Common myeloid progenitor, CD34-positive (primary cell): Measurements from ENCODE around the gene ZER1.

ENCODE experiments used
- CTCF ChIA-PET: fragments of 350-600 bp; sonication (Branson Sonifier 250); formaldehyde crosslinking; loops from one replicate; lab custom pipeline; 2021; ENCODE audit warnings: antibody characterized with exemption; lab: Charles Lee
- POLR2A ChIA-PET: fragments of 350-600 bp; sonication (Branson Sonifier 250); formaldehyde crosslinking; loops from one replicate; lab custom pipeline; 2021; ENCODE audit warnings: antibody characterized with exemption; lab: Charles Lee
- DNase-seq, 3 donors: peaks; one replicate each; pipeline versions ENCODE4 v3.0.0 to v3.0.0-alpha.2; 2013
- H3K27ac ChIP-seq, 2 experiments: 1 replicate in 1 of 2; 2 replicates in 1 of 2; pipeline ENCODE4 v1.7.0; 2013; ENCODE audit warnings: inconsistent platforms in 2 of 2, low read length in 2 of 2, mild to moderate bottlenecking in 2 of 2, low read depth in 1 of 2, moderate library complexity in 1 of 2; ENCODE audit not compliant: severe bottlenecking in 2 of 2, insufficient read depth in 1 of 2, poor library complexity in 1 of 2
- H3K27me3 ChIP-seq, 5 experiments: replicated peaks in 2 of 5; 1 replicate in 3 of 5; 2 replicates in 2 of 5; pipeline versions ENCODE4 v1.6.1 to v1.7.0; 2013; ENCODE audit warnings: low read length in 4 of 5, mild to moderate bottlenecking in 2 of 5, moderate library complexity in 2 of 5, inconsistent platforms in 1 of 5; ENCODE audit not compliant: insufficient read depth in 5 of 5, control insufficient read depth in 4 of 5
- H3K36me3 ChIP-seq, 4 experiments: 1 replicate in 2 of 4; 2 replicates in 2 of 4; pipeline versions ENCODE4 v1.6.1 to v1.7.0; 2013; ENCODE audit warnings: low read length in 3 of 4, control low read depth in 1 of 4, mild to moderate bottlenecking in 1 of 4; ENCODE audit not compliant: control insufficient read depth in 4 of 4, insufficient read depth in 4 of 4
- H3K4me1 ChIP-seq, 4 experiments: 1 replicate in 3 of 4; 2 replicates in 1 of 4; pipeline versions ENCODE4 v1.6.1 to v1.7.1; 2013; ENCODE audit warnings: low read length in 3 of 4, mild to moderate bottlenecking in 3 of 4, control low read depth in 1 of 4, inconsistent platforms in 1 of 4, moderate library complexity in 1 of 4; ENCODE audit not compliant: control insufficient read depth in 4 of 4, insufficient read depth in 4 of 4; ENCODE audit errors: control extremely low read depth in 1 of 4
- H3K4me3 ChIP-seq, 7 experiments: 1 replicate in 4 of 7; 2 replicates in 3 of 7; pipeline versions ENCODE4 v1.5.1 to v1.7.0; 2013; ENCODE audit warnings: mild to moderate bottlenecking in 7 of 7, low read length in 6 of 7, moderate library complexity in 6 of 7, inconsistent platforms in 2 of 7, low read depth in 2 of 7, control low read depth in 1 of 7; ENCODE audit not compliant: insufficient read depth in 4 of 7, control insufficient read depth in 1 of 7; ENCODE audit errors: extremely low read depth in 1 of 7
- H3K9me3 ChIP-seq, 5 experiments: 1 replicate in 4 of 5; 2 replicates in 1 of 5; pipeline versions ENCODE4 v1.6.1 to v1.7.1; 2013; ENCODE audit warnings: low read length in 4 of 5, mild to moderate bottlenecking in 2 of 5, inconsistent platforms in 1 of 5, low read depth in 1 of 5, moderate library complexity in 1 of 5; ENCODE audit not compliant: control insufficient read depth in 4 of 5, insufficient read depth in 2 of 5; ENCODE audit errors: control extremely low read depth in 1 of 5
- WGBS: methylation state at CpG from one replicate; pipeline ENCODE4 v1.1.5; 2013; ENCODE audit not compliant: insufficient coverage; 5-methylcytosine and 5-hydroxymethylcytosine counted together

ZER1 gene

GRCh38 chr9:128689293-128689774 is 82.4 kb downstream of the ZER1 start:
- H3K9me3 ChIP-seq, result no peaks in the 10 kb centered on the region
- ChIA-PET CTCF (interaction anchor here (1.0 kb wide), 1 partner anchor 17 kb away, joined by 3 read pairs; no protein-coding TSS in a partner anchor), POLR2A (no interaction called here)
- peaks cover 21 to 58% (median 54%) of the 10 kb centered on the region in 4 experiments for H3K4me1 ChIP-seq
- DNase-seq, result peak; percentile 50 to 77 (median 64)
- H3K36me3 ChIP-seq, result peaks cover 8 to 31% (median 20%) of the 10 kb centered on the region in 4 experiments
- H3K27me3 ChIP-seq, result no peaks in the 10 kb centered on the region
- peak overlapping the region; percentile 33 to 79 for H3K27ac ChIP-seq
- peak overlapping the region; percentile 57 to 90 (median 69) for H3K4me3 ChIP-seq
- 0% methylated on average over 35 of the region's 80 CpGs for WGBS

- Histone ChIP-seq H3K4me1 (peaks cover 21 to 62% (median 56%) of the 10 kb centered on the region in 4 experiments), H3K4me3 (peak within 1 kb of the TSS; percentile 69 to 100 (median 85)), H3K27ac (peak within 1 kb of the TSS; percentile 69 to 89), H3K27me3 (no peaks in the 10 kb centered on the region), H3K9me3 (no peaks in the 10 kb centered on the region), H3K36me3 (peaks cover 8 to 26% (median 15%) of the 10 kb centered on the region in 4 experiments)
- CTCF ChIA-PET, result interaction anchor here (1.4 kb wide), 1 partner anchor 9 kb away, joined by 3 read pairs; no protein-coding TSS in a partner anchor
- POLR2A ChIA-PET, result interaction anchor here (0.6 kb wide), 2 partner anchors 13 to 1722 kb away, joined by 3 read pairs; partner anchors contain the start of gene PKN3
- WGBS, result under 1% methylated on average over 51 of the region's 93 CpGs
- peak; percentile 91 to 96 (median 96) for DNase-seq
Measured at GRCh38 chr9:128688501-128689292, 83.0 kb downstream of the ZER1 start, which contains the start of gene SET. Gene SET, plus strand, starts transcription at chr9:128689222. Its CDS starts 361 bp downstream, at chr9:128689583.

- no peak overlapping the region for H3K27ac ChIP-seq
- H3K36me3 ChIP-seq, result peaks cover 0 to 15% (median 7%) of the 10 kb centered on the region in 4 experiments
- ChIA-PET POLR2A (interaction anchor here (1.2 kb wide), 1 partner anchor 10 kb away, joined by 3 read pairs; no protein-coding TSS in a partner anchor), CTCF (interaction anchor here (1.4 kb wide), 1 partner anchor 10 kb away, joined by 3 read pairs; no protein-coding TSS in a partner anchor)
- H3K4me1 ChIP-seq, result peaks cover 25 to 68% (median 62%) of the 10 kb centered on the region in 4 experiments
- no peaks in the 10 kb centered on the region for H3K9me3 ChIP-seq
- no peaks in the 10 kb centered on the region for H3K27me3 ChIP-seq
- DNase-seq, result no peak
- 100% methylated on average over 1 of the region's 4 CpGs for WGBS
- no peak overlapping the region for H3K4me3 ChIP-seq
Measured at GRCh38 chr9:128687453-128687852, 84.3 kb downstream of the ZER1 start.

DNA sequence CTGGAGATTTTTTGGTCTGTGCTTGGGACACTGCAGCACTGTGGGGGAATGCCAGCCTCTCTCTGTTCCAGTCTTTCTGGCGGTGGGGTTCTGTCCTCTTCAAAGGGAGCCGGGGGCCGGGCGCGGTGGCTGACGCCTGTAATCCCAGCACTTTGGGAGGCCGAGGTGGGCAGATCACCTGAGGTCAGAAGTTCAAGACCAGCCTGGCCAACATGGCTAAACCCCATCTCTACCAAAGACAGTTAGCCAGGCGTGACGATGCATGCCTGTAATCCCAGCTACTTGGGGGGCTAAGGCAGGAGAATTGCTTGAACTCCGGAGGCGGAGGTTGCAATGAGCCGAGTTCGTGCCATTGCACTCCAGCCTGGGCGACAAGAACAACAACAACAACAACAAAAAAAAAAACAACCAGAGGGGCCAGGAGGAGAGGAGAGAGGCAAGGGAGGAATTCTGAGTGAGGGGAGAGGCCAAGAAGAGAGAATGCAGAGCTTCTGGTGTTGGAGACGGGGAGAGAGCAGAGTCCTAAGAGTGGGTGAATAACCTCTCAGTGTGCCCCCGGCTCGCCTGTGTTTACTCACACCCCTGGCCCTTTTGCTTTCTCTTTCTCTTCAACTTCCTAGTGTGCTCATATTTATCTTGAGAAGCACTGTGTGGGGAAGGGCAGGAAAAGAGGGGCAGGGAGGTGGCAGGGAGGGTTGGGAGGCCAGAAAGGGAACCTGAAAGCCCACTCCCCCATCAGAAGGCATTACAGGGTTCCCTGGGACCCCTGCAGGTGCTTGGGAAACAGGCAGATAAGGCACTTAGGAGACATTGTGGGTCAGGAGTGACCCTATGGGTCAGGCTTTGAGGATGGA is 85.9 kb downstream of the ZER1 start:
- H3K36me3 ChIP-seq, result no peaks in the 10 kb centered on the region
- no peaks in the 10 kb centered on the region for H3K27me3 ChIP-seq
- H3K4me1 ChIP-seq, result peaks cover 18 to 57% (median 54%) of the 10 kb centered on the region in 4 experiments
- POLR2A ChIA-PET, result interaction anchor here (1.2 kb wide), 1 partner anchor 11 kb away, joined by 3 read pairs; no protein-coding TSS in a partner anchor
- no peaks in the 10 kb centered on the region for H3K9me3 ChIP-seq
- CTCF ChIA-PET, result interaction anchor here (1.0 to 1.1 kb wide), 2 partner anchors 15 to 23 kb away, joined by 3 to 7 read pairs; no protein-coding TSS in a partner anchor
- peak overlapping the region; percentile 64 to 90 for H3K27ac ChIP-seq
- peak overlapping the region; percentile 33 to 94 (median 89) for H3K4me3 ChIP-seq
- WGBS, result 64% methylated on average over 9 of the region's 17 CpGs
- DNase-seq, result peak; percentile 60 to 82 (median 73)

DNA sequence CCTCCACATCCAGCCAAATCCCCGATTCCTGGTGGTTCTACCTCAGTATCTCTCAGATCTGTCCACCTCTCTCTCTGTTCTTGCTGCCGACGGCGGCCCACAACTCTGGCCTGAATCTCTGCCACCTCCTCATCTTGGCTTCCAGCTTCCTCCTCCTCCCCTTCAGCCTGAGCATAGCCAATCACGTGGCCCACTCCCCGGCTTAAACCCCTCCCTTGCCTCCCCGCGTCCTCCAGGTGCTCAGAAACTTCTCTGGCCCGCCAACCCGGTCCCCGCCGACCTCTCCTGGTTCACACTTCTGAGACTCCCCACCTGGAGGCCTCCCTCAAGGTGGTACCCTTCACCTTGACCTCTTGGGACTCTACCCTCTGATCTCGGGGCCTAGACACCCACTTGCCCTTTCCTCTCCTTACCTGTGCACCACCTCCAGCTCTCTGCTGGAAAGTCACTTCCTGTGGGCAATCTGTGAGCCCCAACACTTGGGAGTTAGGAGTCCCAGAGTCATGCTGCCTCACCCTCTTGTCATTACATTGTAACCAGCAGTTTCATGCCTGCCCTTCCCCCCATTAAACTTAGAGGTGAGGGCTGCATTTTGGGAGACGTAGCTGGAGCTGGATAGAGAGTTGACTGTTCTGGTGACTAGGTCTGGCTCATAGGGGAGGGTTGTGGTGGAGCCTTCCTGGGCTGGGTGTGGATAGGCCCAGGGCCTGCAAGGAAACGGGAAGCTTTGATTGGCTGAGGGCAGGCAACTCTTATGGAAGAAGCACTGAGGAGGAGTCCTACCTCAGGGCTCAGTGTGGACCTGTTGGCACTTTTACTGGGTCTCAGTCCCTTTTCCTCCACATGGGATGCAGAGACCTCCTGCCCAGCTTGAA is 87.2 kb downstream of the ZER1 start:
- ChIA-PET POLR2A (no interaction called here), CTCF (interaction anchor here (0.9 to 1.5 kb wide), 3 partner anchors 11 to 38 kb away, joined by 3 read pairs; no protein-coding TSS in a partner anchor)
- Histone ChIP-seq H3K27me3 (no peaks in the 10 kb centered on the region), H3K9me3 (no peaks in the 10 kb centered on the region), H3K4me3 (peak overlapping the region; percentile 50 to 94 (median 89)), H3K27ac (peak overlapping the region; percentile 72 to 90), H3K4me1 (peaks cover 15 to 52% (median 48%) of the 10 kb centered on the region in 4 experiments), H3K36me3 (no peaks in the 10 kb centered on the region)
- WGBS, result 3% methylated on average over 13 of the region's 15 CpGs
- peak; percentile 56 to 76 (median 73) for DNase-seq

GRCh38 chr9:128684065-128684324 is 87.7 kb downstream of the ZER1 start:
- ChIA-PET CTCF (interaction anchor here (1.5 kb wide), 2 partner anchors 11 to 27 kb away, joined by 3 read pairs; no protein-coding TSS in a partner anchor), POLR2A (no interaction called here)
- Histone ChIP-seq H3K4me3 (peak overlapping the region; percentile 50 to 94 (median 89)), H3K27me3 (no peaks in the 10 kb centered on the region), H3K27ac (peak overlapping the region; percentile 72 to 90), H3K9me3 (no peaks in the 10 kb centered on the region), H3K36me3 (no peaks in the 10 kb centered on the region), H3K4me1 (peaks cover 15 to 52% (median 48%) of the 10 kb centered on the region in 4 experiments)
- no peak for DNase-seq
- WGBS, result 0% methylated on average over 1 of the region's 3 CpGs
